SU-DHL-6 (cell line): ENCODE data around the gene COG5.

Experiments
- H2AFZ ChIP-seq: fragments of 200-600 bp; sonication (generic); 2 replicates; pipeline ENCODE4 v1.6.1; 2014; ENCODE audit warnings: low read depth, mild to moderate bottlenecking, moderate library complexity, mixed read lengths, antibody characterized with exemption, low read length; ENCODE audit not compliant: severe bottlenecking
- H3F3A ChIP-seq: fragments of 200-600 bp; shearing (Covaris generic); 2 replicates; pipeline ENCODE4 v1.6.0; 2016; ENCODE audit warnings: antibody characterized with exemption, mild to moderate bottlenecking; ENCODE audit not compliant: insufficient read depth
- H3K27ac ChIP-seq: fragments of 200-600 bp; sonication (generic); 2 replicates; pipeline ENCODE4 v1.5.1; 2016; ENCODE audit warnings: low read depth, mild to moderate bottlenecking, low read length, moderate library complexity, mixed read lengths
- H3K27me3 ChIP-seq: fragments of 200-600 bp; sonication (generic), shearing (Covaris generic); 2 replicates; pipeline ENCODE4 v1.6.0; 2014; ENCODE audit warnings: mild to moderate bottlenecking, low read length
- H3K36me3 ChIP-seq: fragments of 200-600 bp; sonication (generic); 2 replicates; pipeline ENCODE4 v1.6.1; 2014; ENCODE audit warnings: mild to moderate bottlenecking, low read length, mixed read lengths
- H3K4me2 ChIP-seq: fragments of 300-600, 200-600 bp; shearing (Covaris generic), sonication (generic); 2 replicates; pipeline ENCODE4 v1.6.0; 2014; ENCODE audit warnings: low read length, low read depth, mild to moderate bottlenecking; ENCODE audit not compliant: poor library complexity, severe bottlenecking
- H3K4me3 ChIP-seq: fragments of 200-600 bp; sonication (generic); 2 replicates; pipeline ENCODE4 v1.5.1; 2014; ENCODE audit warnings: antibody characterized with exemption, low read length, mild to moderate bottlenecking, mixed read lengths; ENCODE audit not compliant: insufficient read depth, poor library complexity, severe bottlenecking
- H3K79me2 ChIP-seq: fragments of 200-600 bp; sonication (generic); 2 replicates; pipeline ENCODE4 v1.6.1; 2014; ENCODE audit warnings: mild to moderate bottlenecking, low read length, moderate library complexity; ENCODE audit not compliant: insufficient read depth
- H3K9ac ChIP-seq: fragments of 200-600 bp; sonication (generic); 2 replicates; pipeline ENCODE4 v1.7.0; 2014; ENCODE audit warnings: mild to moderate bottlenecking, low read length
- H3K9me2 ChIP-seq: fragments of 200-600 bp; sonication (generic); replicated peaks from 2 replicates; pipeline ENCODE4 v1.6.1; 2014; ENCODE audit warnings: low read length; ENCODE audit not compliant: insufficient read depth
- H3K9me3 ChIP-seq: fragments of 200-600 bp; sonication (generic); 2 replicates; pipeline ENCODE4 v1.6.1; 2014; ENCODE audit warnings: low read length, mixed read lengths; ENCODE audit not compliant: insufficient read depth
- H4K20me1 ChIP-seq: fragments of 200-600 bp; sonication (generic); 2 replicates; pipeline ENCODE4 v1.6.1; 2014; ENCODE audit warnings: low read depth, mild to moderate bottlenecking, antibody characterized with exemption, low read length, moderate library complexity, mixed read lengths
- CTCF ChIP-seq: fragments of 200-600 bp; sonication (generic); IDR thresholded peaks from one replicate; pipeline ENCODE4 v1.5.1; 2017; ENCODE audit warnings: antibody characterized with exemption, mild to moderate bottlenecking, low read length, moderate library complexity; ENCODE audit not compliant: insufficient read depth, poor library complexity, severe bottlenecking
- EZH2phosphoT487 ChIP-seq: fragments of 200-600 bp; sonication (generic), shearing (Covaris generic); conservative IDR thresholded peaks from 2 replicates; pipeline ENCODE4 v1.6.1; 2018; ENCODE audit warnings: mild to moderate bottlenecking, antibody characterized with exemption, low read length, moderate library complexity, mixed read lengths

The COG5 gene

GRCh38 chr7:107392830-107393229 lies 170.9 kb downstream of the COG5 start:
- Histone ChIP-seq H3K27me3 (no peaks in the 10 kb centered on the region), H3F3A (no peaks in the 10 kb centered on the region), H3K27ac (no peak overlapping the region), H4K20me1 (no peaks in the 10 kb centered on the region), H3K9me3 (no peaks in the 10 kb centered on the region), H3K36me3 (no peaks in the 10 kb centered on the region), H2AFZ (no peak overlapping the region), H3K9ac (no peak overlapping the region), H3K4me2 (no peak overlapping the region), H3K79me2 (no peaks in the 10 kb centered on the region), H3K4me3 (no peak overlapping the region), H3K9me2 (no peaks in the 10 kb centered on the region)
- TF ChIP-seq EZH2phosphoT487 (no peak), CTCF (no peak)

GRCh38 chr7:107390916-107391315 lies 172.8 kb downstream of the COG5 start:
- Histone ChIP-seq H2AFZ (no peak overlapping the region), H3F3A (no peaks in the 10 kb centered on the region), H4K20me1 (no peaks in the 10 kb centered on the region), H3K27ac (no peak overlapping the region), H3K36me3 (no peaks in the 10 kb centered on the region), H3K79me2 (no peaks in the 10 kb centered on the region), H3K9me3 (no peaks in the 10 kb centered on the region), H3K9me2 (no peaks in the 10 kb centered on the region), H3K9ac (no peak overlapping the region), H3K4me2 (no peak overlapping the region), H3K27me3 (no peaks in the 10 kb centered on the region), H3K4me3 (no peak overlapping the region)
- no peak for TF ChIP-seq EZH2phosphoT487
- TF ChIP-seq CTCF, result no peak

- H3K27me3 ChIP-seq, result no peaks in the 10 kb centered on the region
- H3K79me2 ChIP-seq, result no peaks in the 10 kb centered on the region
- no peaks in the 10 kb centered on the region for H3K9me3 ChIP-seq
- no peaks in the 10 kb centered on the region for H3K9me2 ChIP-seq
- no peak for TF ChIP-seq CTCF
- TF ChIP-seq EZH2phosphoT487, result no peak
- H3F3A ChIP-seq, result no peaks in the 10 kb centered on the region
- H3K9ac ChIP-seq, result no peak overlapping the region
- H3K36me3 ChIP-seq, result no peaks in the 10 kb centered on the region
- no peak overlapping the region for H3K4me3 ChIP-seq
- H3K27ac ChIP-seq, result no peak overlapping the region
- H4K20me1 ChIP-seq, result no peaks in the 10 kb centered on the region
- H3K4me2 ChIP-seq, result no peak overlapping the region
- H2AFZ ChIP-seq, result no peak overlapping the region
Measured at GRCh38 chr7:107388604-107389003, 175.1 kb downstream of the COG5 start.
